Measurements from ENCODE around the gene EP400.
"Not testable (repeated sequence)": the region's sequence is repeated elsewhere in the genome, so short reads cannot be mapped to it uniquely, and the experiment has no call there.

GRCh38 chr12:131953810-131954209 lies 4.1 kb downstream of the EP400 start:
- not testable (repeated sequence) for TF ChIP-seq CTCF (conservative IDR thresholded peaks at IDR 0.05; ENCODE audit: low read depth, low read length); FOS (IDR thresholded peaks at IDR 0.05; ENCODE audit: low read depth, low read length); POLR2A (IDR thresholded peaks at IDR 0.05; ENCODE audit: low read depth, low read length); RCOR1 (IDR thresholded peaks at IDR 0.05; ENCODE audit: insufficient replicate concordance, low read length); RAD21 (IDR thresholded peaks at IDR 0.05; ENCODE audit: low read length)
